NK-92 (cell line): ENCODE data around the gene NLRC3.

Experiments used
- DNase-seq: peaks from one replicate; lab custom pipeline; 2025; ENCODE audit not compliant: unreplicated experiment; lab: John Stamatoyannopoulos, UW

Gene NLRC3

DNA sequence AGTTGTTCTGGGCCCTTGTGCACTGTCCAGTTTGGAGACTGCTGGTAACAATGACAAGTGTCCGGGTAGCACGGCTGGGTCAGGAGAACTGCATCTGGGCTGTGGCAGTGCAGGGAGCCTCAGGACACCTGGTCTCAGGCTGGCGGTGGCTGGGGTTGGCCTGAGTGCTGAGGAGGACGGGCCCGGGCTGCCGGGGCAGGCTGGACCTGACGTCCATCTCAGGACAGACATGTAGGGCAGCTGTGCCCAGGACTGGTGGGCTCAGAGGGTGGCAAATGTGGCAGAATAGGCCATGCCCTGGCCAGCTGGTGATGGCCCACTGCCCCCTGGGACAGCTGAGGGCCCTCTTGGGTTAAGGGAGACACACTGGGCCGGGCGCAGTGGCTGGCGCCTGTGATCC is 4.2 kb upstream of the NLRC3 start:
- no peak for DNase-seq

DNA sequence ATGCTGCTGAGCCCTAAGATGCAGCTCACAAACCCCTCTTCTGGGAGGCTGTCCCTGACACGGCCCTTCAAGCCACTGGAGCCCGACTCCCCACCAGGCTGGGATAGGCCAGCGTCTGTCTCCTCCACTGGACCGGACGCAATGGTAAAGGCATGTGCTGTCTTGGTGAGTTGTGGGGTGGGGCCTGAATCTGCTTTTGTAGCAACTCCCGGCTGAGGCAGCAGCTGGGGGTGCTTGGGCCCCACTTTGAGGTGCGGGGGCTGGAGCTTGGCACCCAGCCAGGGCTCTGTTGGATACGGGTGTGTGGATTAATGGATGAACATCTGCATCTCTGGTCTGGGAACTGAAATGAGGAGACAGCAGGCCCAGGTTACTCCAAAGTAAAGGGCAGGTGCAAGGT is 3.5 kb upstream of the NLRC3 start:
- no peak for DNase-seq

- no peak for DNase-seq
Measured at GRCh38 chr16:3580251-3580651, 3.0 kb upstream of the NLRC3 start.

- no peak for DNase-seq
Measured at GRCh38 chr16:3579776-3580175, 2.6 kb upstream of the NLRC3 start.

DNA sequence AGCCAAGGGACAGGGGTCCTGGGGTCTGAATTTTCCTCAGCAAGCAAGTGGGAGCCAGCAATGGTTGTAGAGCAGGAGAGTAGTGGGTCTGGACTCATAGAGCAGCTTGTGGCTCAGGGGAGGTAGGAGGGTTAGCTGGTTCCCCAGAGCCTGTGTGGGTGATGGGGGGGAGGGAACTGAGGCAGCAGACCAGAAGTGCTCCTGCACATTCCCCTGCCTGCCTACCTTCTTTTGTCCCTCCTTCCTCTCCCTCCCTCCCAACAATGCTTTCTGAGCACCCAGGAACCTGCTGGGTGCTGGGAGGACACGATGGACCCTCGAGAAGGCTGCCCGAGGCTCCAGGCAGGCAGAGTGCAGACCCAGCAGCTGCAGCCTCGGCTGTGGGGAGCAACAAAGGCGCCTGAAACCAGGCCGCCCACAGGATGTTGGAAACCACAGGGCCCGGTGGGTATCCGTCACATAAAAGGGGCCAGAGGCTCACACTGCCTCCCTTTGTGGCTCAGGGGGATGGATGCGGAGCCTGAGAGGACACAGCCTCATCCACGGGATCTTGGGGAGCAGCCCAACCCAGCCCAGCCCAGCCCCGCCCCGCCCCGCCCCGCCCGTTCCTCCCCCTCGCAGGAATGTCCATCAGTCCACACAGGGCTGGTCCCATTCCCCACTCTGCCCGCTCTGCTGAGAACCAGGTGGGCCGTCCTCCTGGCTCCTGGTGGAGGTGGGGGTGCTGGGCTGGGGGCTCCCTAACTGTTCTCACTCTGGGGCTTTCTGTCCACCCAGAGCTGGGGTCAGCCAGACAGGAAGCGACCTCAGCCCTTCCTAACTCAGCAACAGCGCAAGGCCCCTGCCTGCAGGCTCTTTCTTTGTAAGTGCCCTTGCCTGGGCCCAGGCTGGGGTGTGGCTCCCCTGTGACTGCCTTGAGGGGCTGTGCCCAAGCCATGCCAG is 1.7 kb upstream of the NLRC3 start:
- DNase-seq = no peak

DNA sequence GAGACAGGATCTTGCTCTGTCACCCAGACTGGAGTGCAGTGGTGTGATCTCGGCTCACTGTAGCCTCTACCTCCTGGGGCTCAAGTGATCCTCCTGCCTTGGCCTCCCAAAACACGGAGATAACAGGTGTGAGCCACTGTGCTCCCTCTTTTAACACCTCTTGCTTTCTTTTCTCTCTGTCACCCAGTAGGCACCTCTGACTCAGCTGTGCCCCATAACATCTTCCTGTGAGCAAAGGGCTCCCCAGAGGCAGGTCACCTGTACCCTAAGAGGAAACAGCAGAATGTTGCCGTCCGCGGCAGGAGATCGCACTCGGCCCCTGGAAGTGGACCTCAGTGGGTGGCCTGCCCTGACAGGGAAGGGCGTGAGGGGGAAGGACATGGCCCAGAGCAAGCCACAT is 918 bp upstream of the NLRC3 start:
- DNase-seq = no peak

DNA sequence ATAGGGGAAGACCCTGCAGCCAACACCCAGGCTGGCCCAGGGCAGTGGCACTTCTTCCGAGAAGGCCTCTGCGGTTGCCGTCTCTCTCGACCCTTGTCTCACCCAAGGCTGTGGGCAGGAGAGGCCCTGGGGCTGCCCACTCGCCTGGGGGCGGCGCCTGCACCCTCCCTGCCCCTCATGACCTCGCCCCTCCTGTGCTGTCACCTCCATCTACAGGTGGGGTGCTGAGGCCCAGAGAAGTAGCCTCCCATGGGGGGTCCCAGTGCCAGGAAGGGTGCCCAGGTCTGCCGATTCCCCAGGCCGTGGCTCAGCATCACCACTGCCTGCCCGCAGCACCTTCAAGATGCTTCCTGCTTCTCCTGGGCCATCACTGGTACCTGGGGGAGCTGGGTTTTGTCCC is 992 bp downstream of the NLRC3 start:
- DNase-seq = no peak

DNA sequence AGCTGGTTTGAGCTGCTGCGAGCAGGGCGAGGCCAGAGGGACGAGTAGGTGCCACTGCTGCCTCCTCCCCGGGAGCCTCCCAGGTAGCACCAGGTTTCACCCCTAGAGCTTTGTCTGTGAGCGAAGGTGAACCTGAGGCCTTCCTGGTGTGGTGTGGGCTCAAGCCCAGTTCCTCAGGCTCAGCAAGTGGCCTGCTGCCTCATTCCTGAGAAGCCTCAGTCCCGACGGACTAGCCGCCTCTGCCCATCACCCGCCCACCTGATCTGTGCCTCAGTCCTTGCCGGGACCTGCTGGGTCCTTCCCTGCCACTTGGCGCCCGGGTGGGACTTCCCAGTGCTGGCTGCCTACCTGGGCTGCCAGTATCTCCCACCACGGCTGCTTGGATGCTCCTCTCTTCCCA is 1.7 kb downstream of the NLRC3 start:
- DNase-seq = no peak

DNA sequence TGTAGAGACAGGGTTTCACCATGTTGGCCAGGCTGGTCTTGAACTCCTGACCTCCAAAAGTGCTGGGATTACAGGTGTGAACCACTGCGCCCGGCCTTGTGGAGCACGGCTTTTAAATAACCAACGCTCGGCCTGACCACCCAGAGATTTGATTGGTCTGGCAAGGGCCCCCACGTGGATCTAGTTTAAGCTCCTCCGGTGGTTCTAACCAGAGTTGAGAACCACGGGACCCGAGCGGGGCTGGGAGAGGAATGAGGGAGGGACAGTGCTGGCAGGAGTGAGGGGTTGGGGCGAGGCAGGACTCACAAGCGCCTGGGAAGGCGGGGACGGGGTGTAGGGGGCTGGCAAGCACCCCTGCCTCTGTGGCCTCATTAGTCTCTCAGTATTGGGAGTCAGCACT is 3.0 kb downstream of the NLRC3 start:
- DNase-seq = no peak

DNA sequence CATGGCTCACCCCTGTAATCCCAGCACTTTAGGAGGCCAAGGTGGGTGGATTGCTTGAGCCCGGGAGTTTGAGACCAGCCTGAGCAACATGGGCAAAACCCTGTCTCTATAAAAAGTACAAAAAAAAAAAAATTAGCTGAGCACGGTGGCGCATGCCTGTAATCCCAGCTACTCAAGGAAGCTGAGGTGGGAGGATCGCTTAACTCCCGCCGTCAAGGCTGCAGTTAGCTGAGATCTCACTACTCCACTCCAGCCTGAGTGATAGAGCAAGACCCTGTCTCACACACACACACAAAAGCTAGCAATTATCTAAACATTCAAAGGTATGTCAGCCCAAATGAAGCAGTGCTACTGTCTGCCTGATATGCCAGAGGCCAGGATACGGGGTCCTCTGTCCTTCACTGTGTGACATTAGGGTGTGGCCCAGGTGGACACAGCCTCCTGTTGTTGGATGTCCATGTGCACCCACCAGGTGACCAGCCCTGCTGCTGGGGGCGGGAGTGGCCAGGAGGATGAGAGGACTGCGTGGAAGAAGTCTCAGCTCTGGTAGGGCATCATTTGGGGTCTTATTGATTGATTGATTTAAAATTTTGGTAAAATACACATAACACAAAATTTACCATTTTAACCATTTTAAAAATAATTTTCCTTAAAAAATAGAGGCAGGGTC is 3.9 kb downstream of the NLRC3 start:
- DNase-seq = no peak

DNA sequence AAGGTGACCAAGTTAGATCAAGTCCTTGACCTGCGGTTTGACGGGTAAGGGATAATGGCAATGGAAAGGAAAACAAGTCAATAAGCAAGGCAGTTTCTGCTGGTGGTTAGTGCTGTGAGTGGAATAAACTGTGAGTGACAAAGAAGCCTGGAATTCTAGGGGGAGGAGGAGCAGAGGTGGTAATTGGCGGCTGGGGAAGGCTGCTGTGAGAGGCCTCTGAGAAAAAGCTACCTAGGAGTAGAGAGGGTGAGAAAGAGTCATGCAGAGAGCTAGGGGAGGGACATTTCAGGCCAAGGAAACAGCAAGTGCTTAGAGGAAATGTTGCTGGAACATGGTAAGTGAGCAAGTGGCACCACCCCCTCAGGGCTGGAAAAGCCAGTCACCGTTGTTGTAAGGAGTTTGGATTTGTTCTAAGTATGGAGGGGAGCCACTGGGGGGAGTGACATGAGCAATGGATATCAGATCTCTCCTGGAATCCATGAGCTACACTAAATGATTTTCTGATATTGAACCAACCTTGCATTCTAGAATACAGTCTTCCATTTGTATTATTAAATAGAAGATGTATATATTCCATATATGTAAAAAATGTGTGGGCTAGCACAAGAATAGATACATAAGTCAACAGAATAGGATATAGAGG is 6.7 kb downstream of the NLRC3 start:
- no peak for DNase-seq

GRCh38 chr16:3569851-3570250 is 7.4 kb downstream of the NLRC3 start:
- DNase-seq = no peak

GRCh38 chr16:3566990-3567389 is 10.2 kb downstream of the NLRC3 start:
- DNase-seq = no peak

GRCh38 chr16:3564889-3565141 is 12.4 kb downstream of the NLRC3 start:
- DNase-seq = no peak

DNA sequence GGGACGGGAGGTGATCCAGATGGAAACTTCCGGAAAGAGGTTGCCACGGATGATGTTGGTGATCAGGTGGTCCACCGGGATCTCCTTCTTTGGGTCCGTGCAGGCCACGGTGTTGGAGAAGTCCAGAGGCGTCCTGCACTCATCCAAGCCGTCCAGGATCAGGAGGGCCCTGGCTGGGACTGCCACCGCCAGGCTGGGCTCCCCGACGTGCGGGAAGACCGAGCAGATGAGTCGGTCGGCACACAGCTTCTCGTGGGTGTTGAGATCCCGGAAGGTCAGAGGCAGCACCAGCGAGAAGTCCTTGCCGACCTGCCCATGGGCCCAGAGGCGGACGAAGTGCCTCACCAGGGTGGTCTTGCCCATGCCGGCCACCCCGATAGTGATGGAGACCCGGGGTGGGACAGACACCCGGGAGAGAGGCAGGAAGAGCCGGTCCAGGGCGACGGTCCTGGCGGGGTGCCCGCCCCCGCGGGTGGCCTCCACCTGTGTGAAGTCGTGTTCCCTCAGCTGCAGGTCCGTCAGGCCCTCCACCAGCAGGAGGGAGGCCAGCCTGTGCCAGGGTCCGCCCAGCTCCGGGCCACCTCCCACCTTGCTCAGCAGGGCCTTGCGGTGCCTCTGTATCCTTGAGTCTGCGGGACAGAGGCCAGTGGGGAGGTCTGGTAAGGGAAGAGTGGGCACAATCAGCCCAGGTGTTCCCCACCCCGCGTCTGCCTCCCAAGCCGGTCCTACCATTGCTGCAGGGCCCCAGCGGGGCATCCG is 12.9 kb downstream of the NLRC3 start:
- no peak for DNase-seq

GRCh38 chr16:3562914-3563480 is 14.2 kb downstream of the NLRC3 start:
- no peak for DNase-seq

- DNase-seq = no peak
Measured at GRCh38 chr16:3561626-3562025, 15.6 kb downstream of the NLRC3 start.

DNA sequence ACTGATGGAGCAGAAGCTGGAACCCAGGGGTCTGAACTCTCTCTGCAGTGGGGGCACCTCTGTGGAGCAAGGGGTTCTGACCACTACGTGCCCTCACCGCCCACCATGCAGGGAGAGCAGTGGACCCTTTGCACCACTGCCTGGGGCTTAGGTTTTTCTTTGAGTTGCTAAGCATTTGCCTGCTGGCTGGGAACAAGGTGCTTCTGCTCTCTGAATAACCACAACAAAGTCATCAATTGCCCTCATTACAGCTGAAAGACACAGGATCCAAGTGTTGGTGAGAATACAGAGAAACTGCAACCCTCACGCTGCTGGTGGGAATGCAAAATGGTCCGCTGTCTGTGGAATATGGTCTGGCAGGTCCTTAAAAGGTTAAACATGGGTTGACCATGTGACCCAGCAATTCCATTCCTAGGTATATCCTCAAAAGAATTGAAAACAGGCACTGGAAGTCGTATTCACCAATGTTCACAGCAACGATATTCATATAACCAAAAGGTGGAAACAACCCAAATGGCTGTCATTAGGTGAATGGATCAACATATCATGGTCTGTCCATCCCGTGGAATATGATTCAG is 22.8 kb downstream of the NLRC3 start:
- DNase-seq = no peak

GRCh38 chr16:3553138-3553923 is 23.9 kb downstream of the NLRC3 start:
- no peak for DNase-seq
